Islet of Langerhans (tissue), 1 donor: ENCODE results near the gene PDAP1.
"Not testable (repeated sequence)": the region's sequence is repeated elsewhere in the genome, so short reads cannot be mapped to it uniquely, and the experiment has no call there.

ENCODE experiments used
- FAIRE-seq: peaks from one replicate; lab custom pipeline; 2011; peaks lifted over from hg19 to GRCh38; lab: Jason Lieb, UNC

Gene PDAP1

GRCh38 chr7:99408379-99409191 lies at the start of gene PDAP1, which contains the start of gene BUD31:
Gene PDAP1, minus strand, starts transcription at chr7:99408597. Its CDS starts 49 bp downstream, at chr7:99408548.
Gene BUD31, plus strand, starts transcription at chr7:99408969. Its CDS starts 2,124 bp downstream, at chr7:99411093.
- FAIRE-seq = no peak

GRCh38 chr7:99457650-99458493 lies 49.5 kb upstream of the PDAP1 start:
- no peak for FAIRE-seq

GRCh38 chr7:99457050-99457649 lies 48.8 kb upstream of the PDAP1 start:
- FAIRE-seq = no peak

- FAIRE-seq = no peak
Observed at GRCh38 chr7:99456288-99456687, 47.9 kb upstream of the PDAP1 start.

- FAIRE-seq = no peak
Observed at GRCh38 chr7:99455874-99456273, 47.5 kb upstream of the PDAP1 start.

GRCh38 chr7:99453105-99453504 lies 44.7 kb upstream of the PDAP1 start:
- FAIRE-seq = no peak

GRCh38 chr7:99452541-99452940 lies 44.1 kb upstream of the PDAP1 start:
- FAIRE-seq = no peak

- no peak for FAIRE-seq
Observed at GRCh38 chr7:99451936-99452335, 43.5 kb upstream of the PDAP1 start.

GRCh38 chr7:99449326-99449725 lies 40.9 kb upstream of the PDAP1 start:
- FAIRE-seq = no peak

- FAIRE-seq = no peak
Observed at GRCh38 chr7:99448855-99449254, 40.5 kb upstream of the PDAP1 start.

GRCh38 chr7:99447943-99448342 lies 39.5 kb upstream of the PDAP1 start:
- no peak for FAIRE-seq

- no peak for FAIRE-seq
Observed at GRCh38 chr7:99446096-99446495, 37.7 kb upstream of the PDAP1 start.

GRCh38 chr7:99440195-99440594 lies 31.8 kb upstream of the PDAP1 start:
- FAIRE-seq = no peak

- FAIRE-seq = no peak
Observed at GRCh38 chr7:99438573-99439480, 30.4 kb upstream of the PDAP1 start, which contains the start of the genes CPSF4 and PTCD1. Gene CPSF4, plus strand, starts transcription at chr7:99438943. Its CDS starts 140 bp downstream, at chr7:99439083. Gene PTCD1, minus strand, starts transcription at chr7:99438798. Its CDS starts 3,556 bp downstream, at chr7:99435242.

GRCh38 chr7:99437946-99438572 lies 29.7 kb upstream of the PDAP1 start:
- FAIRE-seq = no peak

- FAIRE-seq = no peak
Observed at GRCh38 chr7:99433158-99433557, 24.8 kb upstream of the PDAP1 start.

GRCh38 chr7:99431756-99432540 lies 23.6 kb upstream of the PDAP1 start:
- FAIRE-seq = not testable (repeated sequence)

GRCh38 chr7:99429756-99430155 lies 21.4 kb upstream of the PDAP1 start:
- no peak for FAIRE-seq

- FAIRE-seq = no peak
Observed at GRCh38 chr7:99428972-99429566, 20.7 kb upstream of the PDAP1 start.
